Fibroblast of mammary gland (primary cell): Measurements from ENCODE around the gene RND1.

Experiments used
- DNase-seq: peaks from one replicate; pipeline ENCODE4 v3.0.0-alpha.2; 2010; ENCODE audit warnings: low read depth
- H3K4me3 ChIP-seq: 2 replicates; pipeline ENCODE4 v1.5.1; 2011; ENCODE audit warnings: low read depth, mild to moderate bottlenecking, low read length, moderate library complexity; ENCODE audit not compliant: control insufficient read depth
- TF ChIP-seq, protein P1 (sequence below): conservative IDR thresholded peaks from 2 replicates; pipeline ENCODE4 v1.5.1; 2011; ENCODE audit warnings: low read depth, low read length, inconsistent platforms; ENCODE audit not compliant: control insufficient read depth, insufficient read depth

The RND1 gene

DNA sequence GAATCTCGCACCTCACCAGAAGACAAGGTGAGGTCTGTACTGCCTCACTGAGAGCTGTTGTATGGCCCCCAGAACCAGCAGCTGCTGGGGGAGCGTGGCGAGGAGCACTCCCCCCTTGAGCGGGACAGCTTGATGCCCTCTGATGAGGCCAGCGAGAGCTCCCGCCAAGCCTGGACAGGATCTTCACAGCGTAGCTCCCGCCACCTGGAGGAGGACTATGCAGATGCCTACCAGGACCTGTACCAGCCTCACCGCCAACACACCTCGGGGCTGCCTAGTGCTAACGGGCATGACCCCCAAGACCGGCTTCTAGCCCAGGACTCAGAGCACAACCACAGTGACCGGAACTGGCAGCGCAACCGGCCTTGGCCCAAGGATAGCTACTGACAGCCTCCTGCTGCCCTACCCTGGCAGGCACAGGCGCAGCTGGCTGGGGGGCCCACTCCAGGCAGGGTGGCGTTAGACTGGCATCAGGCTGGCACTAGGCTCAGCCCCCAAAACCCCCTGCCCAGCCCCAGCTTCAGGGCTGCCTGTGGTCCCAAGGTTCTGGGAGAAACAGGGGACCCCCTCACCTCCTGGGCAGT lies 38.1 kb downstream of the RND1 start:
- DNase-seq: no peak
- TF ChIP-seq, protein P1, sequence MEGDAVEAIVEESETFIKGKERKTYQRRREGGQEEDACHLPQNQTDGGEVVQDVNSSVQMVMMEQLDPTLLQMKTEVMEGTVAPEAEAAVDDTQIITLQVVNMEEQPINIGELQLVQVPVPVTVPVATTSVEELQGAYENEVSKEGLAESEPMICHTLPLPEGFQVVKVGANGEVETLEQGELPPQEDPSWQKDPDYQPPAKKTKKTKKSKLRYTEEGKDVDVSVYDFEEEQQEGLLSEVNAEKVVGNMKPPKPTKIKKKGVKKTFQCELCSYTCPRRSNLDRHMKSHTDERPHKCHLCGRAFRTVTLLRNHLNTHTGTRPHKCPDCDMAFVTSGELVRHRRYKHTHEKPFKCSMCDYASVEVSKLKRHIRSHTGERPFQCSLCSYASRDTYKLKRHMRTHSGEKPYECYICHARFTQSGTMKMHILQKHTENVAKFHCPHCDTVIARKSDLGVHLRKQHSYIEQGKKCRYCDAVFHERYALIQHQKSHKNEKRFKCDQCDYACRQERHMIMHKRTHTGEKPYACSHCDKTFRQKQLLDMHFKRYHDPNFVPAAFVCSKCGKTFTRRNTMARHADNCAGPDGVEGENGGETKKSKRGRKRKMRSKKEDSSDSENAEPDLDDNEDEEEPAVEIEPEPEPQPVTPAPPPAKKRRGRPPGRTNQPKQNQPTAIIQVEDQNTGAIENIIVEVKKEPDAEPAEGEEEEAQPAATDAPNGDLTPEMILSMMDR: no peak
- H3K4me3 ChIP-seq: no peak overlapping the region

DNA sequence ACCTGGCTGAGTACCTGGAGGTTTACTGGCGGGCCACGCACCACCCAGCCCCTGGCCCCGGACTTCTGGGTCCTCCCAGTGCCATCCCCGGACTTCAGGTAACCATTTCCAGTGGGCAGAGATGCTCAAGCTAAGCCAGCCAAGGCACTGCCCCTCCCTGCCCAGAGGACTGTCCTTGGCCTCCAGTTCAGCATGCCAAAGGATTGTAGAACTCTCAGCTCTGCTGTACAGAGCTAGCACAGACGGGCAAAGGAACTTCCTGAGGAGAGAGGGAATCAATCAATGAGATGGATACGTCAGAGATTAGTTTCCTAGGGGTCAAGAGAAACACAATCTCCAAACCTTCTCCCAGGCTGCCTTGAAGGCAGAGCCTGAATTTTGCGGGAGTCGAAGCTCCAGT lies 38.6 kb downstream of the RND1 start:
- DNase-seq: no peak
- H3K4me3 ChIP-seq: no peak overlapping the region
- TF ChIP-seq, protein P1: no peak

DNA sequence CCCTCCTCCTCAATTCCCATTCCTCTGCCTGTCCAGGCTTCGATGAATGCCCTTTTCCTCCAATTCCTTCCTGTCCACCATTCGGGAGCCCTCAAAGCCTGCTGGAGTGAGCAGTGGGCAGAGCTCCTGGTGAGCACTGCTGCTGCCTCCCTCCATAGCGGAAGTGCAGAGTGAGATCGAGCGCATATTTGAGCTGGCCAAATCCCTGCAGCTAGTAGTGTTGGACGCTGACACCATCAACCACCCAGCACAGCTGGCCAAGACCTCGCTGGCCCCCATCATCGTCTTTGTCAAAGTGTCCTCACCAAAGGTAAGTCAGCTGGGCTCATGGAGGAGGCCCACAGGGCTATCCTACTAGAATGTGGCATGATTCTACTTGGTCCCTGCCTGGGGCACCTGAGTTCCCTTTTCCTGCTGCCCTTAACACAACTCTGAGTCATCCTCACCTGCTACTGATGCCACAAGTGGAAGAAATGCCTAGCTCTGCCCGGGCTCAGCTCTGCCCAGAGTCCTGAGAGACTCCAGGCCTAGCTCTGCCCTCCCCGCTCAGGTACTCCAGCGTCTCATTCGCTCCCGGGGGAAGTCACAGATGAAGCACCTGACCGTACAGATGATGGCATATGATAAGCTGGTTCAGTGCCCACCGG lies 39.3 kb downstream of the RND1 start:
- DNase-seq: no peak
- TF ChIP-seq, protein P1: no peak
- H3K4me3 ChIP-seq: no peak overlapping the region

DNA sequence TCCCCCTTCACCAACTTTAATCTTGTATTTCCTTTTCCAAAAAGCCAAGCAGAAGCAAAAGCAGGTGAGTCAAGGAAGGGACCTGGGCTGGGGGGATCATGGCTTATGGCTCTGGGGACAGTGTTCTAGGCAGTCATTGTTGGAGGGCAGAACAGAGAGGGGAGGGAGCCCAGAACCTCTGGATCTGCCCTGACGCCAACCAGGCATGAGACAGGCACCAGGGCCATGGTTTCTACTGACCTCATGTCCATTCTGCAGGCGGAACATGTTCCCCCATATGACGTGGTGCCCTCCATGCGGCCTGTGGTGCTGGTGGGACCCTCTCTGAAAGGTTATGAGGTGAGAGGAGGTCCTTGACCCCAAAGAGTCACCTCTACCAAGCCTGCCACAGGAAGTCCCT lies 40.8 kb downstream of the RND1 start:
- TF ChIP-seq, protein P1: no peak
- no peak for DNase-seq
- H3K4me3 ChIP-seq: no peak overlapping the region

DNA sequence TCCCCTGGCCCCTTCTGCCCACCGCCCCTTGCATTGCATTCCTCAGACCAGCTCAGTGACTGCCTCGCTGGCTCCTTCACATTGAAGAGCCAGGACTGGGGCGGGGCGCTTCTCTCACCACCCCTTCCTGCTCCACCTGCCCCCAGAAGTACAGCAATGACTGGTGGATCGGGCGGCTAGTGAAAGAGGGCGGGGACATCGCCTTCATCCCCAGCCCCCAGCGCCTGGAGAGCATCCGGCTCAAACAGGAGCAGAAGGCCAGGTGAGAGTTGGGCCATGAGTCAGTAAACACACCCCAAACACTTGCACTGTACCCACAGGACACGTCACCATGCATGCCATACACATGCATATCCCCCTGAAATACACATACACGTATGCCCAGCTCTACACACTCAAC lies 41.6 kb downstream of the RND1 start:
- TF ChIP-seq, protein P1: no peak
- H3K4me3 ChIP-seq: no peak overlapping the region
- no peak for DNase-seq

DNA sequence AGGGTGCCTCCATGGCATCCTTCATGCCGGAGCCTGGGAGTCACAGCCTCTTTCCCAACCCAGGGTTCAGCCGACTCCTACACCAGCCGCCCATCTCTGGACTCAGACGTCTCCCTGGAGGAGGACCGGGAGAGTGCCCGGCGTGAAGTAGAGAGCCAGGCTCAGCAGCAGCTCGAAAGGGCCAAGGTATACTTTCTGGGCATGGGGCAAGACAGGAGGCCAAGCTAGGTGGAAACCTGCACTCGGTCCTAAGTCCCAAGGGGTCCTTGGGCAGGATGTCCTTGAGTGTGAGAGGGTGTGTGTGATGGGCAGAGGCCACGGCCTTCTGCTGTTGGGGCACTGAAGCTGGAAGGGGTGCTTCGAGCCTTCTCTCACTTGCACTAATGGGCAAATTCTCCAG lies 42.4 kb downstream of the RND1 start:
- no peak for DNase-seq
- no peak overlapping the region for H3K4me3 ChIP-seq
- TF ChIP-seq, protein P1: no peak

DNA sequence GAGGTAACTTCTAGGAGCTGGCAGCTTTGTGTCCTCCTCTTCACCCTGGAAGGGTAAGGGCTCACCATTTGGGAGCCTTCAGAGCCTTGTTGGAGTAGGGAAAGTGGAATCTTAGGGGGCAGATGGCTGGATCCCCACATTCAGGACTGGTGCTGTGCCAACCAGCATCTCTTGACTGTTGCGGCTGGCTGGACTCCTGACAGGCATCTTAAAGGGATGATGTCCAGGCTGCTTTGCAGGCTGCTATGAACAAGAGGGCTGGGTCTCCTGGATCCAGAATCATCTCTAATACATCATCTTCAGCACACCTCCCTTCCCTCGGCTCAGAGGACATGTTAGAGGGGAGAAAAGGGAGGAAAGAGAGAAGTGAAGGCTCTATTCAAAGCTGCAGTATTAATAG lies 43.0 kb downstream of the RND1 start:
- no peak overlapping the region for H3K4me3 ChIP-seq
- TF ChIP-seq, protein P1: no peak
- DNase-seq: no peak
